Smooth muscle cell (in vitro differentiated cells): ENCODE results near the gene OSCP1. TPM values are rescaled to one million over a fixed set of nuclear protein-coding genes. Genes with fewer than 3 reads are reported as not detected.
A peak's percentile ranks its signal among the peaks of the same experiment; 100 is the strongest.

Experiments
- DNase-seq: peaks from one replicate; lab custom pipeline; 2025; ENCODE audit not compliant: unreplicated experiment; lab: John Stamatoyannopoulos, UW
- H2AFZ ChIP-seq: fragments of 200-600 bp; sonication (generic); 2 replicates; pipeline ENCODE4 v1.6.0; 2016; ENCODE audit warnings: antibody characterized with exemption, low read depth, mild to moderate bottlenecking
- H3F3A ChIP-seq: fragments of 200-600 bp; sonication (generic); 2 replicates; pipeline ENCODE4 v1.6.0; 2017; ENCODE audit warnings: antibody characterized with exemption, low read depth
- H3K27ac ChIP-seq: fragments of 200-600 bp; sonication (generic); 2 replicates; pipeline ENCODE4 v1.5.1; 2016; ENCODE audit warnings: low read depth, mild to moderate bottlenecking
- H3K27me3 ChIP-seq: fragments of 200-600 bp; sonication (generic); 2 replicates; pipeline ENCODE4 v1.6.1; 2016; ENCODE audit warnings: low read depth, mild to moderate bottlenecking
- H3K36me3 ChIP-seq: fragments of 200-600 bp; sonication (generic); 2 replicates; pipeline ENCODE4 v1.5.1; 2016; ENCODE audit warnings: low read depth
- H3K4me1 ChIP-seq: fragments of 200-600 bp; sonication (generic); 2 replicates; pipeline ENCODE4 v1.5.1; 2016; ENCODE audit warnings: low read depth
- H3K4me2 ChIP-seq: fragments of 200-600 bp; sonication (generic); 2 replicates; pipeline ENCODE4 v1.6.0; 2016; ENCODE audit warnings: mild to moderate bottlenecking
- H3K4me3 ChIP-seq: fragments of 200-600 bp; sonication (generic); 2 replicates; pipeline ENCODE4 v1.5.1; 2016; ENCODE audit warnings: mild to moderate bottlenecking
- H3K79me2 ChIP-seq: fragments of 200-600 bp; sonication (generic); 2 replicates; pipeline ENCODE4 v1.6.0; 2016; ENCODE audit warnings: low read depth, mild to moderate bottlenecking
- H3K9ac ChIP-seq: fragments of 200-600 bp; sonication (generic); 2 replicates; pipeline ENCODE4 v1.6.0; 2016; ENCODE audit warnings: low read depth
- H3K9me3 ChIP-seq: fragments of 200-600 bp; sonication (generic); replicated peaks from 2 replicates; pipeline ENCODE4 v1.5.1; 2016; ENCODE audit warnings: low read depth
- H4K20me1 ChIP-seq: fragments of 200-600 bp; sonication (generic); 2 replicates; pipeline ENCODE4 v1.6.0; 2016; ENCODE audit warnings: low read depth
- WGBS: methylation state at CpG from one replicate; pipeline ENCODE4 v1.1.7; 2016; ENCODE audit warnings: low lambda C conversion rate; 5-methylcytosine and 5-hydroxymethylcytosine counted together
- polyA plus RNA-seq: library from polyadenylated mRNA; unstranded; fragments of >200 nt; fragmentation: Nextera tagmentation; extraction: Ambion mirVana; gene quantifications from 2 replicates; pipeline ENCODE4 v1.2.1, GENCODE V29; 2016
- small RNA-seq: library from RNA; depleted of rRNA; stranded (forward); fragments of <200 nt; gene quantifications from one replicate; pipeline ENCODE3, GENCODE V24; 2014
- total RNA-seq: library from RNA; depleted of rRNA; stranded (reverse); fragments of >200 nt; gene quantifications from 2 replicates; pipeline ENCODE4 v1.2.3, GENCODE V29; 2014
- TF ChIP-seq, protein P1 (sequence below): fragments of 200-600 bp; sonication (generic); IDR thresholded peaks from 2 replicates; pipeline ENCODE4 v1.5.1; 2017; ENCODE audit warnings: borderline replicate concordance, mild to moderate bottlenecking, antibody characterized with exemption; ENCODE audit not compliant: insufficient read depth, poor library complexity, severe bottlenecking

The OSCP1 gene
- total and polyA plus RNA-seq, 2 experiments from 2014 or later: 10.7 to 13.5 TPM

GRCh38 chr1:36369061-36369861 is 81.0 kb downstream of the OSCP1 start:
- Histone ChIP-seq H4K20me1 (peaks cover 16% of the 10 kb centered on the region), H3K27ac (no peak overlapping the region), H3K4me2 (no peak overlapping the region), H3K9me3 (no peaks in the 10 kb centered on the region), H2AFZ (no peak overlapping the region), H3K9ac (no peak overlapping the region), H3F3A (peaks cover 38% of the 10 kb centered on the region), H3K79me2 (peaks cover 47% of the 10 kb centered on the region), H3K27me3 (no peaks in the 10 kb centered on the region), H3K4me3 (no peak overlapping the region), H3K4me1 (peaks cover 32% of the 10 kb centered on the region), H3K36me3 (no peaks in the 10 kb centered on the region)
- peak; percentile 45 for DNase-seq
- TF ChIP-seq, protein P1, sequence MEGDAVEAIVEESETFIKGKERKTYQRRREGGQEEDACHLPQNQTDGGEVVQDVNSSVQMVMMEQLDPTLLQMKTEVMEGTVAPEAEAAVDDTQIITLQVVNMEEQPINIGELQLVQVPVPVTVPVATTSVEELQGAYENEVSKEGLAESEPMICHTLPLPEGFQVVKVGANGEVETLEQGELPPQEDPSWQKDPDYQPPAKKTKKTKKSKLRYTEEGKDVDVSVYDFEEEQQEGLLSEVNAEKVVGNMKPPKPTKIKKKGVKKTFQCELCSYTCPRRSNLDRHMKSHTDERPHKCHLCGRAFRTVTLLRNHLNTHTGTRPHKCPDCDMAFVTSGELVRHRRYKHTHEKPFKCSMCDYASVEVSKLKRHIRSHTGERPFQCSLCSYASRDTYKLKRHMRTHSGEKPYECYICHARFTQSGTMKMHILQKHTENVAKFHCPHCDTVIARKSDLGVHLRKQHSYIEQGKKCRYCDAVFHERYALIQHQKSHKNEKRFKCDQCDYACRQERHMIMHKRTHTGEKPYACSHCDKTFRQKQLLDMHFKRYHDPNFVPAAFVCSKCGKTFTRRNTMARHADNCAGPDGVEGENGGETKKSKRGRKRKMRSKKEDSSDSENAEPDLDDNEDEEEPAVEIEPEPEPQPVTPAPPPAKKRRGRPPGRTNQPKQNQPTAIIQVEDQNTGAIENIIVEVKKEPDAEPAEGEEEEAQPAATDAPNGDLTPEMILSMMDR: peak; percentile 84
- WGBS: 68% methylated on average over 7 of the region's 7 CpGs

Small RNA genes lying within 50 kb of the gene (small RNA-seq; reads per million reads assigned to genes)
- gene RNU4-27P (not detected), gene SNORA63C (0.82 reads per million, percentile 26 among the genes with 10 or more reads in this experiment)

Other genes with a start within 250 kb of the OSCP1 start
- gene THRAP3, start 226.0 kb downstream of the OSCP1 start, total RNA-seq: 60.5 and 97.2 TPM in 2 replicates
- gene THRAP3, start 226.0 kb downstream of the OSCP1 start, polyA plus RNA-seq: 44.1 and 45.1 TPM in 2 replicates
- gene SH3D21, start 144.1 kb downstream of the OSCP1 start, total RNA-seq: 12.0 and 16.4 TPM in 2 replicates
- 6.9 and 8.2 TPM in 2 replicates for gene SH3D21, start 144.1 kb downstream of the OSCP1 start, polyA plus RNA-seq
- gene EVA1B, start 126.8 kb downstream of the OSCP1 start, total RNA-seq: 49.8 and 88.7 TPM in 2 replicates
- gene EVA1B, start 126.8 kb downstream of the OSCP1 start, polyA plus RNA-seq: 164 and 182 TPM in 2 replicates
- 7.2 and 8.4 TPM in 2 replicates for gene STK40, start 64.5 kb downstream of the OSCP1 start, total RNA-seq
- 18.8 and 28.3 TPM in 2 replicates for gene STK40, start 64.5 kb downstream of the OSCP1 start, polyA plus RNA-seq
- 6.9 and 12.2 TPM in 2 replicates for gene LSM10, start 52.5 kb downstream of the OSCP1 start, total RNA-seq
- 59.4 and 72.9 TPM in 2 replicates for gene LSM10, start 52.5 kb downstream of the OSCP1 start, polyA plus RNA-seq
- 71.3 and 78.3 TPM in 2 replicates for gene MRPS15, start 13.9 kb upstream of the OSCP1 start, total RNA-seq
- gene MRPS15, start 13.9 kb upstream of the OSCP1 start, polyA plus RNA-seq: 132 and 141 TPM in 2 replicates
- 0.31 and 6.7 TPM in 2 replicates for gene CSF3R, start 32.5 kb upstream of the OSCP1 start, total RNA-seq
- gene CSF3R, start 32.5 kb upstream of the OSCP1 start, polyA plus RNA-seq: 0.46 and 1.1 TPM in 2 replicates